Upper lobe of left lung (tissue), 4 donors: ENCODE results near the gene RPL27.

Experiments
- EP300 ChIP-seq, 4 donors: sonication (generic); formaldehyde crosslinking; IDR thresholded peaks; one replicate each; pipeline ENCODE4 v1.5.1; 2017; ENCODE audit warnings: antibody characterized with exemption in 4 of 4, control low read depth in 2 of 4
- POLR2A ChIP-seq, 4 donors: fragments of 450-650 bp; IDR thresholded peaks; one replicate each; pipeline ENCODE4 v1.5.1; 2016 to 2017; ENCODE audit warnings: antibody characterized with exemption in 4 of 4, mild to moderate bottlenecking in 2 of 4
- POLR2AphosphoS5 ChIP-seq, 2 donors: sonication (generic); formaldehyde crosslinking; IDR thresholded peaks; one replicate each; pipeline ENCODE4 v1.5.1; 2017; ENCODE audit warnings: antibody characterized with exemption in 2 of 2
- TF ChIP-seq, protein P1 (sequence below), 6 experiments: fragments of 450-650 bp in 4 of 6; fragments of 200-600 bp in 2 of 6; sonication (generic) in 2 of 6; IDR thresholded peaks; one replicate each; pipeline ENCODE4 v1.5.1; 2016 to 2019; ENCODE audit warnings: antibody characterized with exemption in 6 of 6

DNA sequence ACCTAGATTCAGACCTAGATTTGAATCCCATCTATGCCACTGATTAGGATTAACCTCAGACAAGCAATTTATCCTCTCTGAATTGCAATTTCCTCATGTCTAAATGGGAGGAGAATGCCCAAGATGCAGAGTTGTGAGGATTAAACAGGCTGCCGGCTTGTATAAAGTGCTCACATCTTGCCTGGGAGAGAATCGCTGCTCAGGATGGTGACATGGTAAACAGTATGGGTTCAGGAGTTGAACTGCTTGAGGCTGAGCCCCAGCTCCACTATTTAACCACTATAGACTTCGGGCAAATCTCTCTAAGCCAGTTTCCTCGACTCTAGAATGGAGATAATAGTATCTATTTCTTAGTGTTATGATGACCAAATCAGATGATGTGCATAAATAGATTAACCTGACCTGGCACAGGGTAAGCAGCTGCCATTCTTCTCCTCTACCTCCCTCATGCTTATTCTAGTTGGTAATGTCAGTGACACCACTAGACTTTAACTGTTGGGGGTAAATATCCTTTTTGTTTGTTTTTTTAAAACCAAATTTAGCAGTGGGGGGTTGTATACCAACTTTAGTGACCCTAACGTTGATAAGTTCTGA, 732 bp upstream of the RPL27 start:
- TF ChIP-seq, protein P1, sequence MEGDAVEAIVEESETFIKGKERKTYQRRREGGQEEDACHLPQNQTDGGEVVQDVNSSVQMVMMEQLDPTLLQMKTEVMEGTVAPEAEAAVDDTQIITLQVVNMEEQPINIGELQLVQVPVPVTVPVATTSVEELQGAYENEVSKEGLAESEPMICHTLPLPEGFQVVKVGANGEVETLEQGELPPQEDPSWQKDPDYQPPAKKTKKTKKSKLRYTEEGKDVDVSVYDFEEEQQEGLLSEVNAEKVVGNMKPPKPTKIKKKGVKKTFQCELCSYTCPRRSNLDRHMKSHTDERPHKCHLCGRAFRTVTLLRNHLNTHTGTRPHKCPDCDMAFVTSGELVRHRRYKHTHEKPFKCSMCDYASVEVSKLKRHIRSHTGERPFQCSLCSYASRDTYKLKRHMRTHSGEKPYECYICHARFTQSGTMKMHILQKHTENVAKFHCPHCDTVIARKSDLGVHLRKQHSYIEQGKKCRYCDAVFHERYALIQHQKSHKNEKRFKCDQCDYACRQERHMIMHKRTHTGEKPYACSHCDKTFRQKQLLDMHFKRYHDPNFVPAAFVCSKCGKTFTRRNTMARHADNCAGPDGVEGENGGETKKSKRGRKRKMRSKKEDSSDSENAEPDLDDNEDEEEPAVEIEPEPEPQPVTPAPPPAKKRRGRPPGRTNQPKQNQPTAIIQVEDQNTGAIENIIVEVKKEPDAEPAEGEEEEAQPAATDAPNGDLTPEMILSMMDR (IDR thresholded peaks at IDR 0.05): no peak
- TF ChIP-seq EP300 (IDR thresholded peaks at IDR 0.05) (no peak), POLR2AphosphoS5 (IDR thresholded peaks at IDR 0.05) (no peak), POLR2A (IDR thresholded peaks at IDR 0.05) (no peak)
